Activated naive CD8-positive, alpha-beta T cell (primary cell): ENCODE measurements around the gene CLRN3.

Experiments
- H3K27ac Mint-ChIP-seq: one replicate; pipeline ENCODE4 v1.8.0; 2021; ENCODE audit warnings: mixed read lengths
- H3K27me3 Mint-ChIP-seq: one replicate; pipeline ENCODE4 v1.8.0; 2021; ENCODE audit warnings: mixed read lengths
- H3K36me3 Mint-ChIP-seq: one replicate; pipeline ENCODE4 v1.8.0; 2021; ENCODE audit warnings: mixed read lengths
- H3K4me1 Mint-ChIP-seq: one replicate; pipeline ENCODE4 v1.8.0; 2021; ENCODE audit warnings: low read depth, mixed read lengths
- H3K4me3 Mint-ChIP-seq: one replicate; pipeline ENCODE4 v1.8.0; 2021; ENCODE audit warnings: mild to moderate bottlenecking, mixed read lengths
- H3K9me3 Mint-ChIP-seq: one replicate; pipeline ENCODE4 v1.8.0; 2021; ENCODE audit warnings: low read depth, mixed read lengths

Gene CLRN3

DNA sequence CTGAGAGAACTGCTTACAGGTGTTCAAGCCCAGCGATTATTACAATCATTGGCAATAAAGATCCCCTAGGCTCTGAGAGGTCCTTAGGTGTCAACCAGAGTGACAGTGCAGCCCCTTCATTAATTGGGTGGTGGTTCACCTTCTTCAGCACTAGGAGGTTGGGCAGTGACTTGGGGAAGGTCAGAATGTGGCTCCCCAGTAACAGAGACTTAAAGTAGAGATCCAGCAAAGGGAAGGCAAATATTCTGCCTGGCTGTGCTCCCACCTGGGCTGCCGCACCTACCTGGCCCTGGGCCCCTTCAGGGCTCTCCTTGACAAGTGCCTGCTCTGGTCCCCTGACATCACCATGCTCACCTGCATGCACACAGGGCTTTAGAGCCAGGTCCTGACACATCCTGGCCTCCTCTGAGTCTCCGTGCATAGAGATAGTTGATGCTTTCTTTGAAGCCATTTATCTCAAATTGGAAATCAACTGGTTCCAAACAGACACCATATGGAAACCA lies 1.9 kb downstream of the CLRN3 start:
- Mint-ChIP-seq H3K4me3 (no peak overlapping the region), H3K36me3 (no peaks in the 10 kb centered on the region), H3K9me3 (no peaks in the 10 kb centered on the region), H3K27ac (no peak overlapping the region), H3K4me1 (no peaks in the 10 kb centered on the region), H3K27me3 (peaks cover 4% of the 10 kb centered on the region)

DNA sequence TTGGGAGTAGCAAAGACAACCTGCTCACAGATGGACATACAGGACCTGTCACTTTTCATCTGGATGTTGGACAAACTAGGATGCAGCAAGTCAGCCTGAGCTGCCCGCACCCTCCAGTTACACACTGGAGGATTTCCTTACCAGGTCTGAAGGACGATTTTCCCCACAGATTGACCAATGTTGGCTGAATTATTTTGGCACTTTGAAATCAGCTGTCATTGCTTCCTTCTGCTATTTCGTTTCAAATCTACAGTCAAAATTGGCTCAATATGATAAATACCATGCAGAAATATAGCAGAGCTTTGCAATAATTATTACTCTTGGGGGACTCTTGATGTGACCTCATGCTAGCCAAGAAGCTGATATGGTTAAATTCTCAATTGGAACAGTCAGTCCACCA lies 2.5 kb downstream of the CLRN3 start:
- Mint-ChIP-seq H3K36me3 (no peaks in the 10 kb centered on the region), H3K9me3 (no peaks in the 10 kb centered on the region), H3K4me3 (no peak overlapping the region), H3K27me3 (peaks cover 4% of the 10 kb centered on the region), H3K27ac (no peak overlapping the region), H3K4me1 (no peaks in the 10 kb centered on the region)

DNA sequence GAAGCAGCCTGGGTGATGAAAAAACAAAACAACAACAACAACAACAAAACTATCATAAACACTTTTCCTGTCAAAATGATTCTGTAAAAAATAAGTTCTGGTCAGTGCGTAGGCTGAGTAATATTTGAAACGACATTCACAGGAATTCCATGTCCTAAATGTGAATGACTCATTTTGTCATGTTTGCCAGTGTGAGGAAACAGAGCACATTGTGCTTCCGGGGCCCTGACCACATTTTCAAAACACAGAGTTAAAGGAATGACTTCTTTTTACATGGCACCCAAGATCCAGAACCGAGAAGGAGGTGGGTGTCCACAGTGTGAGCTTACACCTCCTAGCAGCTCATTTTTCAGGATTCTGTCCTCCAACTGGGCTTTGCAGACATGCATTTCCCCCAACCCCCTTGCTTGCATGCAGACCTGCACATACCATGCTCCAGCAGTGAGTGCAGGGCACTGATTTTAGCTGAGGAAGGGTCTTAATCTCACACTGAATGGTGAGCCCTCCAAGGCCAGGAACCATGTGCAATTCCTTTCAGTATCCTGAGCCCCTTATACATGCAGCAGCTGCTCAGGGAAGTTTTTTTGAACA lies 3.0 kb downstream of the CLRN3 start:
- no peaks in the 10 kb centered on the region for H3K36me3 Mint-ChIP-seq
- no peak overlapping the region for H3K27ac Mint-ChIP-seq
- H3K9me3 Mint-ChIP-seq, result no peaks in the 10 kb centered on the region
- H3K27me3 Mint-ChIP-seq, result peaks cover 4% of the 10 kb centered on the region
- no peak overlapping the region for H3K4me3 Mint-ChIP-seq
- no peaks in the 10 kb centered on the region for H3K4me1 Mint-ChIP-seq

- Mint-ChIP-seq H3K9me3 (no peaks in the 10 kb centered on the region), H3K27me3 (peaks cover 2% of the 10 kb centered on the region), H3K4me1 (no peaks in the 10 kb centered on the region), H3K27ac (no peak overlapping the region), H3K4me3 (no peak overlapping the region), H3K36me3 (no peaks in the 10 kb centered on the region)
These were observed 4.0 kb downstream of the CLRN3 start for GRCh38 chr10:127888521-127889312.

DNA sequence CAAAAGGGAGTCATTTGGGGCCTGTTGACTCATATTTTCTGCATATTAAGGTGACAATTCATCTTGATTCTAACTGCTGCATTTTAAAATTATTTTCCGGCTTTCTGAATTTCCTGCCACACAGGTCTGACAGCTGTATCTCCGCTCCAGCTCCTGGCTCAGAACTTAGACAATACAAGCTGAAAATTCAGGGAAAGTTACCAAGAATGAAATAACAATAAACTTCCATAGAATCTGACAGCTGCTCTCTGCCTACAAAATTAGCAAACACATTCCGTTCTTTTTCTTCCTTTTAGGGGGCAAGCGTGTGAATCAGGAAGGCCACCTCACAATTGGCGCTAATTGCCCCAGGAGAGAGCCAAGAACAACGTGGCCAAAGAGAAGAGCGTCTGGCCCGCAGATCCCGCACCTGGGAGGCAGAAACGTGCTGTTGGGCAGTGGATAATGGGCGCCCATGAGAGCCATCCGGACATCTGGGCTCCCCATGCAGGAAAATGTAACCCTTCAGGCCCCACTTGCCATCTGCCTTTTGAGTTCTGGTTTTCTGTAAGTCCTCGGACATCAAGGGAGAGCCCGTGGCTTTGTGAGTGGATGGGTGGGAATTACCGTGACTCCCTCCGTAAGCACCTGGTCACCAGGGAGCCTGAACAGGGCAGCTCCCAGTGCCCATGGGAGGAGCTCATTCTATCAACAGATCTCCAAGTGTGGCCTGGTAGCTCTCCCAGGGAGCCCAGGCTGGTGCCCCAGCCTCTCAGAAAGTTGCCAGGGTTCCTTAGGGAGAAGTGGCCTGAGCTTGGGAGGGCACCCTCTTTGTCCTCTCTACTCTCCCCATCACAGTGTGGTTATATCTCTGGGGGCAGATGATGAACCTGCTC lies 5.0 kb downstream of the CLRN3 start:
- Mint-ChIP-seq H3K9me3 (no peaks in the 10 kb centered on the region), H3K36me3 (no peaks in the 10 kb centered on the region), H3K27me3 (peaks cover 2% of the 10 kb centered on the region), H3K4me3 (no peak overlapping the region), H3K4me1 (no peaks in the 10 kb centered on the region), H3K27ac (no peak overlapping the region)

GRCh38 chr10:127886371-127887051 lies 6.2 kb downstream of the CLRN3 start:
- Mint-ChIP-seq H3K4me3 (no peak overlapping the region), H3K36me3 (no peaks in the 10 kb centered on the region), H3K27ac (no peak overlapping the region), H3K27me3 (no peaks in the 10 kb centered on the region), H3K4me1 (no peaks in the 10 kb centered on the region), H3K9me3 (no peaks in the 10 kb centered on the region)

DNA sequence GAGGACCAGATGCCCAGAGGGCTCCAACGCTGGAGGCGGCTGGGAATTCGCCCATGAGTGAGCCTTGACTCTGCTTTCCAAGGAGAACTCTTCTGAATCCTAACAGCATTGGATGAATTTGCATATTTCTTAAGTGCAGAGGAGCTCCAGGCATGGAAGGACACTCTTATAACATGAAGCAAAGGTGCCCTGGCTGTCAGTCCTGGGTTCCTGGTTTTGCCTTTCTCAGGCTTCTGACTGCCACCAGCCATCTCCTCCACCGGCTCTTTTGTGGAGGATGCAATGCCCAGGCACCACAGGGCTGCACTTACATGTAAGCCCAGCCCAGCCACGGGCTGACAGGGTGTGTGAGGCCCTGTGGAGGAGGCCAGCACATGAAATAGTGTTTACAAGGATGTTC lies 8.2 kb downstream of the CLRN3 start:
- H3K27ac Mint-ChIP-seq, result no peak overlapping the region
- H3K4me3 Mint-ChIP-seq, result no peak overlapping the region
- H3K9me3 Mint-ChIP-seq, result no peaks in the 10 kb centered on the region
- no peaks in the 10 kb centered on the region for H3K36me3 Mint-ChIP-seq
- peaks cover 9% of the 10 kb centered on the region for H3K4me1 Mint-ChIP-seq
- no peaks in the 10 kb centered on the region for H3K27me3 Mint-ChIP-seq

GRCh38 chr10:127883516-127883915 lies 9.2 kb downstream of the CLRN3 start:
- Mint-ChIP-seq H3K9me3 (no peaks in the 10 kb centered on the region), H3K4me1 (peaks cover 9% of the 10 kb centered on the region), H3K27ac (no peak overlapping the region), H3K27me3 (no peaks in the 10 kb centered on the region), H3K4me3 (no peak overlapping the region), H3K36me3 (no peaks in the 10 kb centered on the region)

- H3K9me3 Mint-ChIP-seq, result no peaks in the 10 kb centered on the region
- no peak overlapping the region for H3K27ac Mint-ChIP-seq
- no peaks in the 10 kb centered on the region for H3K36me3 Mint-ChIP-seq
- peaks cover 9% of the 10 kb centered on the region for H3K4me1 Mint-ChIP-seq
- H3K4me3 Mint-ChIP-seq, result no peak overlapping the region
- no peaks in the 10 kb centered on the region for H3K27me3 Mint-ChIP-seq
These were observed 9.8 kb downstream of the CLRN3 start for GRCh38 chr10:127882801-127883459.

- Mint-ChIP-seq H3K27me3 (no peaks in the 10 kb centered on the region), H3K4me3 (no peak overlapping the region), H3K4me1 (peaks cover 9% of the 10 kb centered on the region), H3K36me3 (no peaks in the 10 kb centered on the region), H3K9me3 (no peaks in the 10 kb centered on the region), H3K27ac (no peak overlapping the region)
These were observed 10.3 kb downstream of the CLRN3 start for GRCh38 chr10:127882391-127882790.

GRCh38 chr10:127881262-127881661 lies 11.5 kb downstream of the CLRN3 start:
- H3K4me3 Mint-ChIP-seq, result no peak overlapping the region
- no peaks in the 10 kb centered on the region for H3K36me3 Mint-ChIP-seq
- no peaks in the 10 kb centered on the region for H3K9me3 Mint-ChIP-seq
- peaks cover 9% of the 10 kb centered on the region for H3K4me1 Mint-ChIP-seq
- no peak overlapping the region for H3K27ac Mint-ChIP-seq
- no peaks in the 10 kb centered on the region for H3K27me3 Mint-ChIP-seq

GRCh38 chr10:127880557-127880956 lies 12.2 kb downstream of the CLRN3 start:
- no peak overlapping the region for H3K27ac Mint-ChIP-seq

GRCh38 chr10:127878475-127879055 lies 14.2 kb downstream of the CLRN3 start:
- Mint-ChIP-seq H3K4me3 (no peak overlapping the region), H3K4me1 (peaks cover 9% of the 10 kb centered on the region), H3K27me3 (peaks cover 3% of the 10 kb centered on the region), H3K36me3 (no peaks in the 10 kb centered on the region), H3K9me3 (no peaks in the 10 kb centered on the region), H3K27ac (no peak overlapping the region)

More at GRCh38 chr10:127880557-127880956, 12.2 kb downstream of the CLRN3 start:
- no peaks in the 10 kb centered on the region for H3K9me3 Mint-ChIP-seq
- H3K4me3 Mint-ChIP-seq, result no peak overlapping the region
- peaks cover 9% of the 10 kb centered on the region for H3K4me1 Mint-ChIP-seq
- no peaks in the 10 kb centered on the region for H3K36me3 Mint-ChIP-seq
- peaks cover under 1% of the 10 kb centered on the region for H3K27me3 Mint-ChIP-seq

DNA sequence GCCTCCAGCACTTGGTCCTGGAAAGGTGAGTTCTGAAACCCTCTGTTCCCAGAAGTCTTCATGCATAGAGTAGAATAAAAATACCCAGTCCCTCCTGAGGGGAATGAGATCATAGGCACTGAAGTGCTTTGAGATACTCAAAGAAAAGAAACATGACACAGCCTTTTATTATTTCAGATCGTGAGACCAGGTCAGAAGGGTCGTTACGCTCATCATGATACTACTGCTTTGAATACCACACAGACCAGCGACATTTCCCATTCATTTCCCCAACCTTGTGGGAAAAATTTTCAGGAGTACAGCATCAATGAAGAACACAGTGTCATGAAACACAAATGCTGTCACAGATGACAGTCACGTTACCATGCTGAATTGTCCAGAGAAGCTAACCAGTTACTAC lies 15.0 kb downstream of the CLRN3 start:
- H3K9me3 Mint-ChIP-seq, result no peaks in the 10 kb centered on the region
- no peaks in the 10 kb centered on the region for H3K36me3 Mint-ChIP-seq
- peaks cover 3% of the 10 kb centered on the region for H3K27me3 Mint-ChIP-seq
- H3K27ac Mint-ChIP-seq, result no peak overlapping the region
- peaks cover 9% of the 10 kb centered on the region for H3K4me1 Mint-ChIP-seq
- H3K4me3 Mint-ChIP-seq, result no peak overlapping the region
